Right ventricle myocardium inferior (tissue), 1 donor: Measurements from ENCODE around the gene PLK3. TPM values are rescaled to one million over a fixed set of nuclear protein-coding genes. Genes with fewer than 3 reads are reported as not detected.
"Not testable (repeated sequence)": the region's sequence is repeated elsewhere in the genome, so short reads cannot be mapped to it uniquely, and the experiment has no call there.

ENCODE experiments used
- ATAC-seq: fragments of 200-7000 bp; cut with Tn5 transposase; one replicate; pipeline ENCODE4 v1.9.1; 2020; ENCODE audit warnings: mild to moderate bottlenecking, moderate library complexity
- DNase-seq: peaks from one replicate; pipeline ENCODE4 v3.0.0; 2021; ENCODE audit errors: missing footprints
- intact Hi-C: fragments of 100-400 bp; cut with DNase I; formaldehyde crosslinking; loops from one replicate; pipeline ENCODE4 v1.11.0; 2022
- total RNA-seq: library from RNA; stranded (reverse); fragmentation: NEBNext Ultra II Directional; extraction: Animal tissue kit (Norgen Biotek cat#: 25700); gene quantifications from one replicate; pipeline ENCODE4 v1.2.1, GENCODE V29; 2021
- donor health status: DM: no; HTN: yes; CAD: no; lungs with severe emphysema.

Gene PLK3
- total RNA-seq, 1 donor from 2014 or later = 6.4 TPM

DNA sequence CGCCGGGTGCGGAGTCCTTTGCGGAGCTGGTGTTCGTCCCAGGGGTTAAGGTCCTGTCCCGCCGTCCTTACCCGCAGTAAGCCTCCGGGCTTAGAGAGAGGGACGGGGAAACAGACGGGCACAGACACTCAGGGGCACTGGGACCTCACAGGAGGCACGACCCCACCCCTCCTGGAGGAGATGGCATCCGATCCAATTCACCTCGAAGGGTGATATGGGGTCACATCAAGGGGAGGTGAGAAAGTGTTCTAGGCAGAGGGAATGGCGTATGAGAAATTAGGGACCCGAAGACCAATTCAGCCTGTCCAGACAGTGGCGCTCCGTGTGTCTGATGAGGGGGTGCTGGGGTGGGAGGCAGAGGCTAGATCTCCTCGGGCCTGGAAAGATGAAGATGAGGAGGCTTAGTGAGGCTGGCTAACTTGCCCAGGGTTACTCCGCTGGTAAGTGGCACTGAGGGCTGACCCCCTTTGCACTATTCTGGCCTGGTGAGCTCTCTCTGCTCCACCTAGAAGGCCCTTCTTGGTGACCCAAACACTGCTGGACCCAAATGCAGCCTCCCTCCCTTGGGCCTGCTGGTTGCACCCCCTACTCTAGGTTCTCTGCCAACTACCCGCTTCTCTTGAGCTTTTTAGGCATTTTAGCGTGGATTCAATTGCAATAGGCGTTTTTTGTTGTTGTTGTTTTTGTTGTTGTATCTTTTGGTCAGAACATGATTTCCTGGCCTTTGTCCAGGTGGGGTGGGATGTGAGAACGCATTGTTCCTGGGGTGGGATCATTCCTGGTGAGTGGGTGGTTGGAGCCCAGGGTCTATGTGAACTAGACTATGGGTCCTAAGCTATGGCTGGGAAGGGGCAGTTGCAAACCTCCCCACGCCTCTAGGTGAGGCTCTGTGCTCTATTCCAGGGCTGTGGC, 20.4 kb downstream of the PLK3 start:
- DNase-seq = no peak
- ATAC-seq = peak; percentile 37
- intact Hi-C loops = no loop called here

DNA sequence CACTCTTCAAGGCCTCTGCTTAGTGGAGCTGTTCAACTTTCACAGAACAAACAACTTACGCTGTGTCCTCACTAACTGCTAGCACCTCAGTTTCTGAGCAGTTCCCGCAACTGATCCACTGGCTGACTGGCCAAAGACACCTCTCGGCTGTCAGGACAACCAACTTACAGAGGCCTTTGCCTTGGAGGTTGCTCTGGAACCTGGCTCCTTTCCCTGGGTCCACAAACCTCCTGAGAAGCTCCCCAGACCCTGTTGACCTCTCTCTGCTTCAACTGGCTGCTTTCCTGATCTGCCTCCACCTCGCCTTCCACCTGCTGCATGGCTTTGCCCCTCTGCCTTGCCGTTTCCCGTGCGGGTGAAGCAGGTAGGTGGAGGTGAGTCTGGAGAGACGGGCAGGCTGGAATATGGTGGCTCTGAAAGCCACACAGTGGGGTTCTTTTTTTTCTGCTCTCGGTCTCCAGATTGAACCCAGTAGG, 21.1 kb downstream of the PLK3 start:
- intact Hi-C loops = no loop called here
- ATAC-seq (no peak), DNase-seq (no peak)

DNA sequence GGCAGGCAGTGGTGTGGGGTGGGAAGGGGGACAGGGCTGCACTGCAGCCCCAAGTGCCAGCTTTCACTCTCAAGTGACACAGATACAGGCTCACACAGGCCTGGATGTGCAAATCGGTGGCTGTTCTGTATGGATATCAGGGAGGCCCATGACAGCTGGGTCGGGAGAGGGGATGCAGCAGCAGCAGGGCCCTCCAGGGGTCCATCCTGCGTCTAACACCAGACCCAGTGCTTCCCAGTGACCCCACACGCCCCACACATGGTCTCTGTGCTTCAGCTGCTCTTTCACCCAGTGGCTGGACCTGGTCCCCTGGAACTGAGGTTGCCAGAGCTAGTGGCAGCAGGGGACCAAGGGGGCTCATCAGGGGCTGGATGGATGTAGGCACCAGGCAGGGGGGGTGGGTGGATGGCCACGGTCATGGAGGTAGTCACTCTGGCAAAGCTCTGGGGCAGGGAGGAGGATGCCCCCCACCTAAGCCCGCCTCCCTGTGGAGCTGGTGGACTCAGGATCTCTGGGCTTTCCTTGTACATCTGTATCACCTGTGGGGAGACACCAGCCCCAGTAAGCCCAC, 22.0 kb downstream of the PLK3 start:
- intact Hi-C loops = no loop called here
- no peak for ATAC-seq
- DNase-seq = no peak

DNA sequence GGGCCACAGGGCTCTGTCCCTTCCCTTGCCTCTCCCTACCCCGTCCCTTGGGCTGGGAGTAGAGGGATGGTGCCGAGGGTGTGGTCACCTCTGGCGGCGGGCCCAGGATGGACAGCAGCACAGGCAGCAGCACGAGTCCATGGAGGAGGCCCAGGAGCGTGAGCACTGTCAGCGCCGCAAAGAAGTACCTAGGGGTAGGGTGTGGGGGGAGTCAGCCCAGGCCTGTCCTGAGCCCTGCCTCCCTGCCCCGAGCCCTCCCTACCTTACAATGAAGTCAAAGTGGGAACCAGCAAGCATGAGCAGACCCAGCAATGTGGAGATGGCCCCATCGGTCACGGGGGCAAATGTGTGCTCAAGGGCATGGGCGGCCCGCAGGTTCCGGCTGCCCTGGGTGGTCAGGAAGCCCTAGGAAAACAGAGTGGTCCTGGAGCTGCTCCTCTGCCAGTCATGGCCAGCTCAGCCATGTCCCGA, 22.8 kb downstream of the PLK3 start:
- no peak for ATAC-seq
- no peak for DNase-seq
- intact Hi-C loops = no loop called here

DNA sequence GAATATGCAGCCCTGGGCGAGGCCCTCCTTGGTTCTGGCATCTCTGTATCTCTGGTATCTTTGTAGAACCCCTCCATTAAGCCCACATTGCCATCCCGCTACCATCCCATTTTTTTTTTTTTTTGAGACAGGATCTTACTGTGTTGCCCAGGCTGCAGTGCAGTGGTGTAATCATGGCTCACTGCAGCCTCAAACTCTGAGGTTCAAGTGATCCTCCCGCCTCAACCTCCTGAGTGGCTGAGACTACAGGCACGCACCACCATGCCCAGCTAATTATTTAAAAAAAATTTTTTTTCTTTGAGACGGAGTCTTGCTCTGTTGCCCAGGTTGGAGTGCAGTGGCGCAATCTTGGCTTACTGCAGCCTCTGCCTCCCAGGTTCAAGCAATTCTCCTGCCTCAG, 24.2 kb downstream of the PLK3 start:
- DNase-seq, intact Hi-C loops: not testable (repeated sequence)

DNA sequence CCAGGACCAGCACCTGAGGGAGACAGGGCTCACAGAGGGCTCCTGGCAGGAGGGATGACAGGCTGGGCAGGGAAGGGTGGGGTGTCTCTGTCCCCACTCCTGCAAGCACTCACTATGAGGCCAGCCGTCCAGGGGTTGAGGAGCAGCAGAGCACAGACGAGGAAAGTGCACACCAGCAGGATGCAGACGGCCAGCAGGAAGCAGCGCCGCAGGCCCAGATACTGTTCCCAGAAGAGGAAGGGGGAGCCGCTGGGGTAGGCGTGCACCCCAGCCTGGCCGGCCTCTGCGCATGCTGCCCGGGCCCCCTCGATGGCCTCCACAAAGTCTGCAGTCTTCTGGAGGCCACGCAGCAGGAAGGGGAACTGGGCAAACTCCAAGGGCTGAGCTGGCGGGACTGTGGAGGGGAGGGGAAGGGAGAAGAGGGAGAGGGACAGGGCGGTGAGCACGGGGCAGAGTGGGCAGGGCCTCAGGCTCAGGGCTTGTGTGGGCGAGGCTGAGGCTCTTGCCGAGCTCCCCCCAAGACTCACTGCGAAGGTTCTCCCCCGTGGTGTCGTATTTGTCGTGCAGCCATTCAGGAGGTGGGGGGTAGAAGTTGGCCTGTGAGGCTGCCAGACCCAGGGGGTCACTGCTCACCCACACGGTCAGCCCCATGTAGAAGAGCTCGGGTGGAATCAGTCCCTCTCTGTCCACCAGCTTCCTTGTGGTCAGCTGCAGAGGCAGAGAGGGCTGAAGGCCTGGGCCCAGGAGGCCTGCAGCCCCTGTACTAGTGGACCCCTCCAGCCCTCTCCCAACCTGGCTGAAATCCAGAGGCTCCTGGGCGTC, 26.4 kb downstream of the PLK3 start:
- DNase-seq (peak; percentile 85), ATAC-seq (peak; percentile 88)
- intact Hi-C loops = no loop called here

More for the DNA sequence above, 24.2 kb downstream of the PLK3 start:
- ATAC-seq = not testable (repeated sequence)

DNA sequence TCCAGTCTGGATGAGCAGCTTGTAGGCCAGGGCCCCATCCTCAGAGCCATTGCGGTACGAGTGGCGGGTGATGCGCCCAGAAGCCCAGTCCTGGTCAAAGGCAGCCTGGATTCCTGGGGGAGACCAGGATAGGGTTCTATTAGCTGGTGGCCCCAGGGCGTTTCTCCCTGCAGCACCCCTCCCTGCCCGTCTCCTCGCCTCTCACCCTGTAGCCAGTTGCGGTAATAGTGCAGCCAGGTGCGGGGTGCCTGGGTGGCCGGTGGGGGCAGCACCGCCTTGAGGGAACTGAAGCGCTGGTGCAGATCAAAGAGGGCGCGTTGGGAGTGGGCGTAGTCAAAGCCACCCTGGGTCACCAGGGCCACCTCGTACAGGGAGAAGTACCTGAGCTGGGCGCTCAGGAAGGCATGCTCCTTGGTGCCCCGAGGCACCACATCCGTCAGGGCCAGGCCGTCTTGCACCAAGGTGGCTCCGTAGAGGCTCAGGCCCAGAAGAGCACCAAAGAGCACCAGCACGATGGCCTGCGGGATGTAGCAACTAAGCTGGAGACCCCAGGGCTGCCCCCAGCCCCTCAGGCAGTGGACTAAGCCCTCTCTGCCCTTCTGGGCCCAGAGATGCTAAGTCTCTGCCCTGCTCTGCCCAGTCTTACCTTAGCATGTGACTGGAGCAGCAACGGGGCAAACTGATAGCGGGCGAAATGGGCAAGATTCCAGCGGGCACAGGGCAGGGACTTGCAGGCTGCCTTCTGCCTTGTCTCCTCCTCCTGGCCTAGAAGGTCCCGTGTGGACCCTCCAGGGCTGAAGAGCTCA, 27.2 kb downstream of the PLK3 start:
- no peak for ATAC-seq
- intact Hi-C loops = no loop called here

DNA sequence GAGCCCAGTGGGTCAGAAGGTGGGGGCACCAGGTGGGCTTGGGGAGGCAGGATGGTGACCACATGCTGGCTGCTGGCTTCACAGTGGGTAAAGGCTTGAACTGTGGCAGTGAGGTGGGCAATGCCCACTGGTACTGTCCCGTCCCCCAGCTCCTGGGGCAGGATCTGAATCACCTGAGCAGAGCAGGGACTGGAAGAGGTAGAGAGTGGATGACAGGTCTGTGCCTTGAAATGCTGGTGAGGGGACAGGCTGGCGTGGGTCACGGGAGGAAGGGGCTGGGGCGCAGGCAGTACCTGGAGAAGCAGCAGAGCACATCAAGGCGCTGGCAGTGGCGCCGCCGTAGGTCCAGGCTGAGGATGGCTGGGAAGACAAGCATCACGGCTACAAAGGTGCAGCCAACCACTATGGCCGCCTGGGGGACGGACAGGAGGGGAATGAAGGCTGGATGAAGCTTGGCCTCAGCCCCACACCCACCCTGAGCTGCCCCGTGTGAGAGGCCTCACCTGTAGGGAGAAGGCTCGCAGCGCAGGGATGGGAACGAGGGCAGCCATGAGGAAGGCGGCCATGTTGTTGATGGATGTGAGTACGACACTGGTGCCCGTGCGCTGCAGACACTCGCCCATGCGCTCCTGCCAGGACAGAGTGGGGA, 27.9 kb downstream of the PLK3 start:
- no peak for ATAC-seq
- no peak for DNase-seq
- intact Hi-C loops = no loop called here

More for the DNA sequence above, 27.2 kb downstream of the PLK3 start:
- DNase-seq = no peak

DNA sequence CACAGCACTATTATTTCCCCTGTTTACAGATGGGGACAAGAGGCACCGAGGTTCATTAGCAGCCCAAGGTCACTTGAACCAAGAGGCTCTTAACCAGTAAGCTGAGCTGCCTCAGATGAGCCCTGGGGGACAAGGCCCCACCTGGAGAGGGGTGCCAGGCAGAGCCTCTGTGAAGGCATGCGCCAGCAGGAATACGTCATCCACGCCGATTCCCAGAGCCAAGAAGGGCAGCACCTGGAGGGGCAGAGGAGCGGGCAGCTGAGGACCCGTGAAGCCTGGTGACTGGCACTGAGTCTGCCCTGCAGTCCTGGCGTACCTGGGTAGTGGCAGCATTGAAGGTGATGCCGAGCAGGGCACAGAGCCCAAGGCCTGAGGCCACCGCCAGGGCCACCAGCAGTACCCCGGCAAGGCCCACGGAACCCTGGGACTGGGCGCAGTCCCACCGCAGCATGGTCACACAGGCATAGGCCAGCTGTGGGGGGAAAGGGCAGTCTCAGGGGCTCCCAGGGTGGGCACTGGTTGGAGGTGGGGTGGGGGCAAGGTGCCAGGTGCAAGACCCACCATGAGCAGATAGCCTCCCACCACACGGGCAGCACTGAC, 28.8 kb downstream of the PLK3 start:
- intact Hi-C loops = no loop called here
- DNase-seq = no peak
- ATAC-seq = no peak

DNA sequence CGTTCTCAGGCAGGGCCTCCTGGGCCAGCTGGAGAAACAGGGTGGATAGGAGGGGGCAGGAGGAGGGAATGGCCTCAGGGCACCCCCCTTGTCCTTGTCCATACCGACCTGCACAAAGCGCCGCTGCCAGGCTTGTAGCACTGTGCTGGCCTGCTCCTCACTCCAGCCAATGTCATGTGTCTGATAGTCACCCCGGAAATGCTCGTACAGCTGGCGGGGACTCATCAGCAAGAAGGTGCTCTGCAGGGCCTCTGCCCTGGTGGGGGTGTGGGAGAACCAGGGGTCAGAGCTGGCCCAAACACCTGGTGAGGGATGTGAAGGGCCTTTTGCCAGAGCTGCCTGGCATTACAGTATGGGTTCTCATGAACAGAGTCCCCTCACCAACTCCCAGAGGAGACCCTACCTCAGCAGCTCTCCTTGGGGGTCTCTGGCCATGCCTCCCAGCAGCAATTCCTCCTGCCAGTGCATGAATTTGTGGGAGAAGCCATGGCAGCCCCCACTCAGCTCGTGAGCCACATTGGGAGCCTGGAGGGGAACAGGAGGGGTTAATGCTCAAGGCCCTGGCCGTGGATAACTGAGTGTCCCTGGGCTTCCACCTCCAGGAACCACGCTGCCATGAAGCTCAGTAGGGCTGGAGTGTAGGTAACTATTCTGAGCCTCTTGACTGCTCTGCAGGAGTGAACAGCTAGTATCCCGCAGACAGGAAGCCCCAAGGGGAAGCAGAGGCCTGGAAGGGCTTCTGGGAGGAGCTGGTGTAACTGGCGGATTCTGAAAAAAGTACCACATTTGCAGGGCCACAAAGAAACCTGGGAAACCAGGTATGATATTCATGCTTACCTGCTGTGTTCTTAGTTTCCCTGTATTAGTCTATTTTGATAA, 29.6 kb downstream of the PLK3 start:
- ATAC-seq (no peak), DNase-seq (no peak)
- intact Hi-C loops = no loop called here

DNA sequence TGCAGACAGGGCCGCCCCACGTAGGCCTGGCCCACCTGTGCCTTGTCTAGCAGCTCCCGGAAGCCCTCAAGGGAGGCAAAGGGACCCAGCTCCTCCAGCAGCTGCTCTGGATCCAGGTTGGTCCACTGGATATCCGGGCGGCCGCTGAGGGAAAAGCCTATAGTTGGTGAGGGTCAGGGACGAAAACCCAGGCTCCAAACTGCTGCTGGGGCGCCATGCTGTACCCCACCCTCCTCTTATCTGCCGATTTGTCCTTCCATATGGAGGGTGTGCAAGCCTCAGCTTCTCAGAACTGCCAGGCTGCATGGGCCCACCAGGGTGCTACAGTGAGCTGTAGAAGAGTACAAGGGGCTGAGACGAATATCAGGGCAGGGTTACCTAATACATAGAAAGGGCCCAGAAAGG, 30.7 kb downstream of the PLK3 start:
- intact Hi-C loops = no loop called here
- no peak for ATAC-seq
- no peak for DNase-seq

DNA sequence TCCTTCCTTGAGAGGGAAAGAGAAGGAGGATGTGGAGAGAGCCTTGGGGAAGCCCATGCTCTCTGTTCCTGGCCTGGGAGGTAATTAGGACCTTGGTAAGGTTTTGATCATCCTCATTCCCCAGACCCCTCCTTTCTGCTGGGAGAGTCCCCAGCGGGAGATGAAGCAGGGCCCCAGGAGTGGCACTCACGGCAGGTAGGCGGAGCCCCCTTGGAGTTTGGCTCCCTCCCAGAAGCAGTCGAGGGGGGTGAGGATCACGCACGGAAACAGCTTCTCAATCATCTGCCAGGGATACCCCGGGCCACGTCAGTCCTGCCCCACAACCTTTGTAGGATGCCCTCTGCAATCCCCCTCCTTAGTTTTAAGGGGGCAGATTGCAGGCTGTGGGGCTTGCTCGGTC, 31.3 kb downstream of the PLK3 start:
- no peak for ATAC-seq
- intact Hi-C loops = no loop called here
- no peak for DNase-seq

DNA sequence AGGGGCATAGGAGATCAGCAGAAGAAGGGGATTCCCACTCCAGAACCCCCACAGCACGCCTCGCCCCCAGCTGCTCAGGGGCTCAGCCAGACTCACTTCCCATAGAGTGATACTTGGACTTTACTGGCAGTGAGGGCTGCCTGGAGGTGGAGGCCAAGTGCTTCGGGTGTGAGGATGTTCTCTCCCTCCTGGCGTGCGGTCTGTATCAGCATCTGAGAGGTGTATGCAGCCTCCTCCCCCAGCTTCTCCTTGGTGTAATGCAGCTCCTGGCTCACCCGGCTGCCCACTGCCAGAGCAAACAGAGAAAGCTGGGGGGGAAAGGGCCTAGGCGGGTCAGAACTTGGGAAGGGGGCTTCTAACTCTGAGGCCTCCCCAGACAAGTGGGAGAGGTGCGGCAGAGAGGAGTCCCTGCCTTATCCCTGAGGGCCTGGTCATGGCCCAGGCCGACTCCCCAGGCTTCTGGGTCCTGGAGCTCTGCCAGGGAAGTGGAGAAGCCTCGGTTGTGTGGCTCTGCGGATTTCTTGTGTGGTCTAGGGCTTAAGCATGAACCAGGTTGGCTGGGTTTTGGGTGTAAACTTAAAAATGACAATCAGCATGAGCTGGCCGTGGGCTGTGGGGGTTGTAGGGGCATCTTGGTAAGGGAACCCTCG, 32.0 kb downstream of the PLK3 start:
- ATAC-seq = no peak
- no peak for DNase-seq
- intact Hi-C loops = no loop called here

DNA sequence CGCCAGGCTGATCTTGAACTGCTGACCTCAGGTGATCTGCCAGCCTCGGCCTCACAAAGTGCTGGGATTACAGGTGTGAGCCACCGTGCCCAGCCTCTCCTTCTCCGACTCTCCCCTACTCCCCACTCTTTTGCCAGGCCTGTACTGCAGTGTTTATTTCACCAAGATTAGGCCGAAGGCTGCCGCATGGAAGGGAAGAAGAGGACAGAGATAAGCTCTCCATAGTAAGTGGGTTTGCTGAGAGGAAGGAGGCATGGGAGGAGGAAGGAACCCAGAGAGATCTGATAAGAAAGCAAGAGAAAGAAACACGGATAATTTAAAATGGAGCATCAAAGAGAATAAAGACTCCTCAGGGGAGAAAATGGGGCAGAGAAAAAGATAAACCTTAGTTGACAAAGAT, 34.2 kb downstream of the PLK3 start:
- intact Hi-C loops = no loop called here
- ATAC-seq = no peak
- no peak for DNase-seq

DNA sequence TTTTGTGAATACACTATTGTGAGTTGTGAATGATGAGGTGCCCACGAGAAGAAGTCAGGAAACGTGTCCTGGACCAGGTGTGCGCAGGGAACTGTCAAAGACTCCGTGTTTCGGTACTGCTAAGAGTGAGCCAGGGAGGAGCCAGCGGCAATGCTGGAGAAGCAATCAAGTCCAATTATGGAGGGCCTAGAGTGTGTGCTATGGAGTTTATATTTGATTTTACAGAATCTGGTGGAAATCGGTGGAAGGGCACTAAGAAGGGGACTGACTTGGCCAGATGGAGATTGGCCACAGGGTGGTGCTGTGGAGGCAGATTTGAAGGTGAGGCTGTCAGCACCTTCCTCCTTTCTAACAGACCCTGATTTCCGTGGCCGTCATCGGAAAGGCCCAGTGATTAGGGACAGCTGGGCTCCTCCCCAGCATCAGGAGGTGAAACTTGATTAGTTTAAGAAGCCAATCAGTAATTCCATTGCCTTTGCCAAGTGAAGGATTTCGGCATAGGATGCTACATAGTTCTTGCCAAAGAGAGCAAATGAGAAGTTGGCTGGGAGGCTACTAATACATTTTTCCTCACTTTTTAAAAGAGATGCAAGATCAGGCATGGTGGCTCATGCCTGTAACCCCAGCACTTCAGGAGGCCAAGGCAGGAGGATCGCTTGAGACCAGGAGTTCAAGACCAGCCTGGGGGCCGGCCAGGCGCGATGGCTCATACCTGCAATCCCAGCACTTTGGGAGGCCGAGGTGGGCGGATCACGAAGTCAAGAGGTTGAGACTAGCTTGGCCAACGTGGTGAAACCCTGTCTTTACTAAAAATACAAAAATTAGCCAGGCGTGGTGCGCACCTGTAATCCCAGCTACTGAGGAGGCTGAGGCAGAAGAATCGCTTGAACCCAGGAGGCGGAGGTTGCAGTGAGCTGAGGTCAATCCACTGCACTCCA, 35.8 kb downstream of the PLK3 start:
- intact Hi-C loops = loop anchor here (2.0 kb wide), 1 partner anchor 469 kb away; no protein-coding TSS in a partner anchor
- peak; percentile 86 for DNase-seq
- peak; percentile 86 for ATAC-seq
